HG03571 (cell line): ENCODE data around the gene NFATC2.

Experiments
- ATAC-seq: cut with Tn5 transposase; IDR thresholded peaks from one replicate; pipeline ENCODE4 v1.9.1; 2021; ENCODE audit not compliant: unreplicated experiment

Gene NFATC2

GRCh38 chr20:51542571-51543421 is at the start of gene NFATC2:
NFATC2 (minus strand) TSS chr20:51542719; CDS start chr20:51542499, 220 bp downstream.
- ATAC-seq, result no peak

GRCh38 chr20:51591871-51592270 is 49.4 kb upstream of the NFATC2 start:
- ATAC-seq, result no peak

GRCh38 chr20:51588762-51589161 is 46.2 kb upstream of the NFATC2 start:
- ATAC-seq, result no peak

GRCh38 chr20:51587145-51587544 is 44.6 kb upstream of the NFATC2 start:
- no peak for ATAC-seq

- no peak for ATAC-seq
Measured at GRCh38 chr20:51586005-51586440, 43.5 kb upstream of the NFATC2 start.

GRCh38 chr20:51585148-51585547 is 42.6 kb upstream of the NFATC2 start:
- no peak for ATAC-seq

- ATAC-seq, result no peak
Measured at GRCh38 chr20:51584737-51585136, 42.2 kb upstream of the NFATC2 start.

- no peak for ATAC-seq
Measured at GRCh38 chr20:51584116-51584515, 41.6 kb upstream of the NFATC2 start.

- no peak for ATAC-seq
Measured at GRCh38 chr20:51583499-51583898, 41.0 kb upstream of the NFATC2 start.

GRCh38 chr20:51583073-51583472 is 40.6 kb upstream of the NFATC2 start:
- ATAC-seq, result no peak

- ATAC-seq, result no peak
Measured at GRCh38 chr20:51581571-51581970, 39.1 kb upstream of the NFATC2 start.

GRCh38 chr20:51579137-51579536 is 36.6 kb upstream of the NFATC2 start:
- no peak for ATAC-seq

- no peak for ATAC-seq
Measured at GRCh38 chr20:51578145-51578459, 35.6 kb upstream of the NFATC2 start.

GRCh38 chr20:51577432-51578144 is 35.1 kb upstream of the NFATC2 start:
- no peak for ATAC-seq

GRCh38 chr20:51575486-51575885 is 33.0 kb upstream of the NFATC2 start:
- ATAC-seq, result no peak

GRCh38 chr20:51574248-51575033 is 31.9 kb upstream of the NFATC2 start:
- no peak for ATAC-seq

- no peak for ATAC-seq
Measured at GRCh38 chr20:51573576-51574243, 31.2 kb upstream of the NFATC2 start.

- no peak for ATAC-seq
Measured at GRCh38 chr20:51571460-51571794, 28.9 kb upstream of the NFATC2 start.

- ATAC-seq, result no peak
Measured at GRCh38 chr20:51570739-51571459, 28.4 kb upstream of the NFATC2 start.
